Measurements from ENCODE around the gene FGF6. TPM values are rescaled to one million over a fixed set of nuclear protein-coding genes. Genes with fewer than 3 reads are reported as not detected.

Gene FGF6
- total RNA-seq (not detected in 2 replicates), polyA plus RNA-seq (not detected in 2 replicates)

GRCh38 chr12:4445156-4446101 lies at the start of gene FGF6:
Gene FGF6, minus strand, starts transcription at chr12:4445815. Its CDS starts 245 bp downstream, at chr12:4445570.
- H3K4me3 ChIP-seq, result no peak within 1 kb of the TSS

GRCh38 chr12:4490973-4491372 lies 45.4 kb upstream of the FGF6 start:
- Histone ChIP-seq H3K27me3 (no peaks in the 10 kb centered on the region), H3K4me3 (no peak overlapping the region), H3K27ac (no peak overlapping the region), H3K9me3 (ENCODE audit: low read depth) (no peaks in the 10 kb centered on the region), H3K36me3 (peaks cover 29% of the 10 kb centered on the region), H3K4me1 (ENCODE audit: low read depth) (no peaks in the 10 kb centered on the region)
- no peak for TF ChIP-seq CTCF (IDR thresholded peaks at IDR 0.05; ENCODE audit: low read depth, low read length)
- no peak for DNase-seq (ENCODE audit: low read depth in 1 of 2, low spot score in 1 of 2)

More at GRCh38 chr12:4445156-4446101, at the start of gene FGF6:
- Histone ChIP-seq H3K27ac (no peak within 1 kb of the TSS), H3K36me3 (no peaks in the 10 kb centered on the region), H3K27me3 (no peaks in the 10 kb centered on the region), H3K4me1 (ENCODE audit: low read depth) (peaks cover 5% of the 10 kb centered on the region), H3K9me3 (ENCODE audit: low read depth) (no peaks in the 10 kb centered on the region)
- TF ChIP-seq CTCF (IDR thresholded peaks at IDR 0.05; ENCODE audit: low read depth, low read length), result no peak
- DNase-seq (ENCODE audit: low read depth in 1 of 2, low spot score in 1 of 2), result no peak

GRCh38 chr12:4489556-4489955 lies 43.9 kb upstream of the FGF6 start:
- no peaks in the 10 kb centered on the region for H3K9me3 ChIP-seq (ENCODE audit: low read depth)
- TF ChIP-seq CTCF (IDR thresholded peaks at IDR 0.05; ENCODE audit: low read depth, low read length), result no peak
- no peaks in the 10 kb centered on the region for H3K27me3 ChIP-seq
- H3K36me3 ChIP-seq, result peaks cover 20% of the 10 kb centered on the region
- no peak for DNase-seq (ENCODE audit: low read depth in 1 of 2, low spot score in 1 of 2)
- no peak overlapping the region for H3K27ac ChIP-seq
- H3K4me3 ChIP-seq, result no peak overlapping the region
- no peaks in the 10 kb centered on the region for H3K4me1 ChIP-seq (ENCODE audit: low read depth)

- no peak overlapping the region for H3K27ac ChIP-seq
- no peaks in the 10 kb centered on the region for H3K27me3 ChIP-seq
- H3K36me3 ChIP-seq, result peaks cover 19% of the 10 kb centered on the region
- H3K4me1 ChIP-seq (ENCODE audit: low read depth), result no peaks in the 10 kb centered on the region
- H3K9me3 ChIP-seq (ENCODE audit: low read depth), result no peaks in the 10 kb centered on the region
- H3K4me3 ChIP-seq, result no peak overlapping the region
- no peak for DNase-seq (ENCODE audit: low read depth in 1 of 2, low spot score in 1 of 2)
- TF ChIP-seq CTCF (IDR thresholded peaks at IDR 0.05; ENCODE audit: low read depth, low read length), result no peak
These were observed 41.4 kb upstream of the FGF6 start for GRCh38 chr12:4486980-4487379.

GRCh38 chr12:4486049-4486699 lies 40.6 kb upstream of the FGF6 start:
- Histone ChIP-seq H3K36me3 (peaks cover 18% of the 10 kb centered on the region), H3K4me3 (no peak overlapping the region), H3K27ac (no peak overlapping the region), H3K9me3 (ENCODE audit: low read depth) (no peaks in the 10 kb centered on the region), H3K27me3 (no peaks in the 10 kb centered on the region), H3K4me1 (ENCODE audit: low read depth) (no peaks in the 10 kb centered on the region)
- DNase-seq (ENCODE audit: low read depth in 1 of 2, low spot score in 1 of 2), result no peak
- no peak for TF ChIP-seq CTCF (IDR thresholded peaks at IDR 0.05; ENCODE audit: low read depth, low read length)

Measured in cardiac muscle cell (in vitro differentiated cells and primary cell).